A673 (cell line): Measurements from ENCODE around the gene PTGDS. TPM values are rescaled to one million over a fixed set of nuclear protein-coding genes. Genes with fewer than 3 reads are reported as not detected.

Experiments
- BruUV-seq: library from RNA; stranded (reverse); fragments of 400-500 nt; replicated peaks from 2 replicates; lab custom pipeline; 2021; lab: Mats Ljungman, UMichigan
- CTCF ChIA-PET: fragments of 300-600 bp; sonication (Branson Sonifier 250); formaldehyde crosslinking; loops from one replicate; lab custom pipeline; 2022; ENCODE audit warnings: antibody characterized with exemption; lab: Charles Lee
- POLR2A ChIA-PET: fragments of 300-600 bp; sonication (Branson Sonifier 250); formaldehyde crosslinking; loops from one replicate; lab custom pipeline; 2022; ENCODE audit warnings: antibody characterized with exemption; ENCODE audit not compliant: low non-redundant PET; lab: Charles Lee
- DNase-seq: peaks from one replicate; pipeline ENCODE4 v3.0.0-alpha.2; 2015; ENCODE audit warnings: low spot score
- H3K27ac ChIP-seq: fragments of 200-600 bp; sonication (generic); 2 replicates; pipeline ENCODE4 v1.5.1; 2016; ENCODE audit warnings: mixed run types, low read depth, mild to moderate bottlenecking, mixed read lengths, antibody characterized with exemption, low read length; ENCODE audit not compliant: poor library complexity, severe bottlenecking
- H3K27me3 ChIP-seq: fragments of 200-600 bp; sonication (generic); replicated peaks from 2 replicates; pipeline ENCODE4 v1.6.1; 2017; ENCODE audit warnings: mixed run types, low read depth, mild to moderate bottlenecking, mixed read lengths, antibody characterized with exemption, low read length; ENCODE audit not compliant: insufficient read depth, poor library complexity
- H3K36me3 ChIP-seq: fragments of 200-600 bp; sonication (generic); 2 replicates; pipeline ENCODE4 v1.6.1; 2016; ENCODE audit warnings: mixed run types, mild to moderate bottlenecking, mixed read lengths, antibody characterized with exemption, low read length; ENCODE audit not compliant: insufficient read depth, poor library complexity, severe bottlenecking
- H3K4me1 ChIP-seq: fragments of 200-600 bp; sonication (generic); 2 replicates; pipeline ENCODE4 v1.6.1; 2017; ENCODE audit warnings: mixed run types, mild to moderate bottlenecking, mixed read lengths, antibody characterized with exemption, low read length; ENCODE audit not compliant: insufficient read depth, poor library complexity, severe bottlenecking
- H3K4me3 ChIP-seq: fragments of 200-600 bp; sonication (generic); 2 replicates; pipeline ENCODE4 v1.5.1; 2016; ENCODE audit warnings: low read depth, mixed run types, mild to moderate bottlenecking, mixed read lengths, low read length; ENCODE audit not compliant: poor library complexity, severe bottlenecking
- H3K9me3 ChIP-seq: fragments of 200-600 bp; sonication (generic); 2 replicates; pipeline ENCODE4 v1.6.1; 2016; ENCODE audit warnings: mixed run types, low read depth, mild to moderate bottlenecking, mixed read lengths, antibody characterized with exemption, low read length; ENCODE audit not compliant: poor library complexity, severe bottlenecking
- EZH2 ChIP-seq: fragments of 200-600 bp; sonication (generic); IDR thresholded peaks from 2 replicates; pipeline ENCODE4 v1.6.1; 2017; ENCODE audit warnings: borderline replicate concordance, low read depth, mild to moderate bottlenecking, mixed read lengths, antibody characterized with exemption, low read length; ENCODE audit not compliant: poor library complexity, severe bottlenecking
- intact Hi-C: fragments of 100-400 bp; cut with micrococcal nuclease; formaldehyde crosslinking; loops from one replicate; pipeline ENCODE4 v1.10.0; 2022; ENCODE audit not compliant: unreplicated experiment
- total RNA-seq: library from RNA; stranded (reverse); gene quantifications from 2 replicates; pipeline ENCODE4 v1.2.3, GENCODE V29; 2021
- TF ChIP-seq, protein P1 (sequence below): fragments of 300-800, 200-600 bp; sonication (generic); conservative IDR thresholded peaks from 2 replicates; pipeline ENCODE4 v1.5.1; 2017; ENCODE audit warnings: low read depth, mild to moderate bottlenecking, antibody characterized with exemption, low read length, moderate library complexity, mixed read lengths

The PTGDS gene
- total RNA-seq, 1 experiment from 2014 or later = not detected

DNA sequence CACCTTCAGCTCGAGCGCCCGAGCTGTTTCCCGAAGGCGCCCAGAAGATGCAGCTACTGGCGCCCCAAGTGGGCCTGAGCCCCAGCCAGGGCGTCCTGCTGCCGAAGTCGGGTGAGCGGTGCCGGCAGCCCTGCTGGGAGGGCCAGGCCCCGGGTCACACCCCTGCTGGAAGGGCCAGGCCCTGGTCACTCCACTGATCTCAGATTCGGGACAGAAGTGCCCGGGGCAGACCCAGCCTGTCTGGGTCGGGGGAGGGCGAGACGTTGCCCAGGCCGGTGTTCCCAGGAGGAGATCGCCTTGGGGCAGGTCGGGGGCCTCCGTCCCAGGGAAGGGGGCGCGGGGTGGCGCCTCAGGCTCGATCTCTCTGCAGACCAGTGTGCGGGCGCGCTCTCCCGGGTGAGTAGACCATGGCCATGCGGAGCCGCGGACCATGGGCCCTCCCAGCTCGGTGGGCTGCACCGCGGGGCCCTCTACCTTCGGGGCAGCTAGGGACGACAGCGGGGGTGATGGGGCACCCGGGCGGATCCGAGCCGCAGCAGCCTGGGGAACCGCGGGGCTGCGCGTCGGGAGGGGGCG is 7.8 kb downstream of the PTGDS start:
- POLR2A ChIA-PET = no interaction called here
- DNase-seq = no peak
- no TSS peak for BruUV-seq
- Histone ChIP-seq H3K36me3 (no peaks in the 10 kb centered on the region), H3K9me3 (no peaks in the 10 kb centered on the region), H3K4me3 (no peak overlapping the region), H3K27ac (no peak overlapping the region), H3K4me1 (no peaks in the 10 kb centered on the region), H3K27me3 (no peaks in the 10 kb centered on the region)
- intact Hi-C loops = no loop called here
- CTCF ChIA-PET = no interaction called here
- TF ChIP-seq EZH2 = no peak
- TF ChIP-seq, protein P1, sequence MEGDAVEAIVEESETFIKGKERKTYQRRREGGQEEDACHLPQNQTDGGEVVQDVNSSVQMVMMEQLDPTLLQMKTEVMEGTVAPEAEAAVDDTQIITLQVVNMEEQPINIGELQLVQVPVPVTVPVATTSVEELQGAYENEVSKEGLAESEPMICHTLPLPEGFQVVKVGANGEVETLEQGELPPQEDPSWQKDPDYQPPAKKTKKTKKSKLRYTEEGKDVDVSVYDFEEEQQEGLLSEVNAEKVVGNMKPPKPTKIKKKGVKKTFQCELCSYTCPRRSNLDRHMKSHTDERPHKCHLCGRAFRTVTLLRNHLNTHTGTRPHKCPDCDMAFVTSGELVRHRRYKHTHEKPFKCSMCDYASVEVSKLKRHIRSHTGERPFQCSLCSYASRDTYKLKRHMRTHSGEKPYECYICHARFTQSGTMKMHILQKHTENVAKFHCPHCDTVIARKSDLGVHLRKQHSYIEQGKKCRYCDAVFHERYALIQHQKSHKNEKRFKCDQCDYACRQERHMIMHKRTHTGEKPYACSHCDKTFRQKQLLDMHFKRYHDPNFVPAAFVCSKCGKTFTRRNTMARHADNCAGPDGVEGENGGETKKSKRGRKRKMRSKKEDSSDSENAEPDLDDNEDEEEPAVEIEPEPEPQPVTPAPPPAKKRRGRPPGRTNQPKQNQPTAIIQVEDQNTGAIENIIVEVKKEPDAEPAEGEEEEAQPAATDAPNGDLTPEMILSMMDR = no peak

DNA sequence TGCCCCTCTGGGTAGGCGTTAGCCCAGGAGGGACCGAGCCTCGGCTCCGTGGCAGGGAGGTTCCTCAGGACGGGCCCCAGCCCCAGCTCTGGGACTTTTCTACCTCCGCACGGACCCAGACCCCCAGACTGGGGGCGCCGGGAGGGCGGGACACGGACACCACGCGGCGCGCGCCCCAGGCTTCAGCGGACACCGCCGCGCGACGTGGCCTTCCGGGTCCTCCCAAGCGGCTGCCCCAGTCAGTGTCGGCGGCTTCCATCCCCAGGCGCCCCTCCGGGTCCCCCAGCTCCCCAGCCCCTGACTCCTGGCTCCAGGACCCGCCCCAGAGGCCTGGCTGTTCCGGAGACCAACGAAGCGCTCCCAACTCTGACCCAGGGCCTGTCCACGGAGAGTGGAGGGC is 8.5 kb downstream of the PTGDS start:
- Histone ChIP-seq H3K36me3 (no peaks in the 10 kb centered on the region), H3K4me3 (no peak overlapping the region), H3K9me3 (no peaks in the 10 kb centered on the region), H3K27ac (no peak overlapping the region), H3K4me1 (no peaks in the 10 kb centered on the region), H3K27me3 (no peaks in the 10 kb centered on the region)
- no peak for DNase-seq
- no peak for TF ChIP-seq EZH2
- TF ChIP-seq, protein P1 = no peak
- intact Hi-C loops = no loop called here
- no TSS peak for BruUV-seq
- POLR2A ChIA-PET = no interaction called here
- CTCF ChIA-PET = no interaction called here

DNA sequence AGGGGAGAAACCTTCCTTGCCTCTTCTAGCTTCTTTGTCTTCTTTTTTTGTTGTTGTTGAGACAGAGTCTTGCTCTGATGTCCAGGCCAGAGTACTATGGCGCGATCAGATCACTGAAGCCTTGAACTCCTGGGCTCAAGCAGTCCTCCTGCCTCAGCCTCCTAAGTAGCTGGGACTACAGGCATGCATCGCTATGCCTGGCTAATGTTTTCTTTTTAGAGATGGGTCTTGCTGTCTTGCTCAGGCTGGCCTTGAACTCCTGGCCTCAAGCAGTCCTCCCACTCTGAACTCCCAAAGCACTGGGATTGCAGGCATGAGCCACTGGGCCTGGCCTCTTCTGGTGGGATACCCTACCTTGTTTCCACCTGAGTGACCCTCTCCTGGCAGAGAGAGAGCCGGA is 11.6 kb downstream of the PTGDS start:
- no peak for DNase-seq
- Histone ChIP-seq H3K9me3 (no peaks in the 10 kb centered on the region), H3K4me3 (no peak overlapping the region), H3K27me3 (no peaks in the 10 kb centered on the region), H3K27ac (no peak overlapping the region), H3K36me3 (peaks cover 6% of the 10 kb centered on the region), H3K4me1 (peaks cover 11% of the 10 kb centered on the region)
- no TSS peak for BruUV-seq
- CTCF ChIA-PET = no interaction called here
- intact Hi-C loops = no loop called here
- POLR2A ChIA-PET = no interaction called here
- TF ChIP-seq EZH2 = no peak
- TF ChIP-seq, protein P1 = no peak
